ENCODE results near the gene CROCC2.

Gene CROCC2

GRCh38 chr2:240930096-240930630, 24.0 kb downstream of the CROCC2 start:
- no peak for TF ChIP-seq CTCF (IDR thresholded peaks at IDR 0.05; ENCODE audit: low read depth, low read length, missing control alignments)
- no peak for DNase-seq (ENCODE audit: low read depth)
- H3K4me3 ChIP-seq (ENCODE audit: low read depth, low read length): no peak overlapping the region

DNA sequence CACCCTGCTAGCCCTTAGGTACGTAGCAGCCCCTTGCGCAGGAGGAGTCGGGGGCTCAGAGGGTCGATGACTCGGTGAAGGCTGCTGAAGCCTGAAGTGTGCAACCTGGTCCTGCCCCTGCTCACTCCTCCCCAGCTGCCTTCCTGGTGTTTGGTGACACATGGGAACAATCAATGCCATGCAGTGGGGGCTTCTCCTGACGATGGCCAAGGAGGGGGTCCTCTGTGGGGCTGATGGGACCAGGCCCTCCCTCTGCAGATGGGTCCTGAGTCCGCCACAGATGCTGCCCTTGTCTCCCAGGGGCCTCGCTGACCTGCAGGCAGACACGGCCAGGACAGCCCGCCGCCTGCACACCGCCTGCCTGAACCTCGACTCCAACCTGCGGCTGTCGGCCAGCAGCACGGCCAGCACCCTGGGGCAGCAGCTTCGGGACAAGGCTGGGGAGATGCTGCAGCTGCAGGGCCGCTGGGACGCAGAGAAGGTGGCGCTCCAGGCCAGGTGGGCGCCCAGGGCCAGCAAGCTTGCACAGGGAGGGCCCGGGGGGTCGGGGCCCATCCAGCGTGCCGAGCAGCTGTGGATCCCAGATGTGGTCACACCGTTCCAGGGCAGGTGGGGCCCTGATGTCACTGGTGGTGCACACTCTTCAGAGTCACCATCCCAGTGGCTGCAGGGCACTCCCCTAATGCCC, 24.6 kb downstream of the CROCC2 start:
- no peak for DNase-seq (ENCODE audit: low read depth)
- H3K4me3 ChIP-seq (ENCODE audit: low read depth, low read length): no peak overlapping the region
- TF ChIP-seq CTCF (IDR thresholded peaks at IDR 0.05; ENCODE audit: low read depth, low read length, missing control alignments): no peak

DNA sequence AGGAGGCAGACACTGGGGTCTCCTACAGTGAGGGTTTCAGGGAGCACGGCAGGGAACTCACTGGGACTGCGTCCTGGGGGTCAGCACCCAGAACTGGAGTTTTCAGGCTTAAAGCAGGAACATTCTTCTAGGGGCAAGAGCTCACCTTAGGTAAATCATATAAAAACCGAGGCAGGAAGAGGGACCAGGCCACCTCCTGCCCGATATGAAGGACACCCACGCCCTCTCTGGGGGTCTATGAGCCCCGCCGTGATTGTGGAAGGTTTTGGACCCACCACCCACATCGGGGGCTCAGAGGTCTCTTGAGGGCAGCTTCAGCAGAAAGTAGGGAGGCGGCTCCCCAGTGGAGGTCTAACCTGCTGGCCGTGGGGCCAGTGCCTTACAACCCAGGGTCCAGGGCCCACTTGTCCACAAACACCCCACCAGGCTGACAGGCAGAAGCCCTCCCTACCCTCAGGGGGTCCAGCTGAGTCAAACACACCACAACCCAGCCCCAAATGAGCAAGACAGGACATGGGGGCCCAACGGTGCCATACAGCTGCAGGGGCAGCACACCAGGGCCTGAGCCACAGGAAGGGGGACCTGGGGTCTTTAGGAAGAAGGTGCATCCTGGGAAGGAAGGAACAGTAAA, 25.3 kb downstream of the CROCC2 start:
- no peak for TF ChIP-seq CTCF (IDR thresholded peaks at IDR 0.05; ENCODE audit: low read depth, low read length, missing control alignments)
- no peak overlapping the region for H3K4me3 ChIP-seq (ENCODE audit: low read depth, low read length)
- DNase-seq (ENCODE audit: low read depth): no peak

DNA sequence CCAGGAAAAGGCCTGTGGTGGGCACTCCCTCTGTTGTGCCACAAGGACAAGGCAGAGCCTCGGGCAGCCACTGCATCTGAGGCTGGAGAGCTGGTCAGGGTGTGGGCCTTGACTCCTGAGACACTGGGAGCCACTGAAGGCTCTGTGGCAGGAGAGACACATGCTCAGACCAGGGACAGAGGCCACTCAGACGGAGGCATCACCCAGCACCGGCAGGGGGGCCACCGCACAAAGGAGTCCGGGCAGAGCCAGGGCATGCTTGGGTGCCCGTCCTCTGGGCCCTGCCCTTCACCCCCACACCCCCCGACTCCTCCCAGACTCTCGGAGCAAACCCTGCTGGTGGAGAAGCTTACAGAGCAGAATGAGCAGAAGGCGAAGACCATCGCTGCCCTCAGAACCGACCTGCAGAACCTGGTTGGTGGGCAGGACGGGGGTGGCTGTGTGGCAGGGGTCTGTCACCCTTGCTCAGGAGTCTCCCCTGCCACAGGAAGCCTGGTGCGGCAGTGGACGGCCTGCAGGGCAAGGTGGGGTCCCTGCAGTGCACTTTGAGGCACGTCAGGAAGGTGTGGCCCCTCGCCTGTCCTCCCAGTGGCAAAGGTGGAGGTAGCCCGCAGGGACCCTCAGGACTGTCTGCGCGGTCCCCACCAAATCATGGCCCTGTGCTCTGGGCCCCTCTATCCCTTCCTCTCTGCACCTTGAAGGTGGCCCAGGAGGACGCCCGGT, 26.0 kb downstream of the CROCC2 start:
- H3K4me3 ChIP-seq (ENCODE audit: low read depth, low read length): no peak overlapping the region
- no peak for TF ChIP-seq CTCF (IDR thresholded peaks at IDR 0.05; ENCODE audit: low read depth, low read length, missing control alignments)
- DNase-seq (ENCODE audit: low read depth): no peak

GRCh38 chr2:240932724-240933047, 26.6 kb downstream of the CROCC2 start:
- H3K4me3 ChIP-seq (ENCODE audit: low read depth, low read length): no peak overlapping the region
- DNase-seq (ENCODE audit: low read depth): no peak
- TF ChIP-seq CTCF (IDR thresholded peaks at IDR 0.05; ENCODE audit: low read depth, low read length, missing control alignments): no peak

DNA sequence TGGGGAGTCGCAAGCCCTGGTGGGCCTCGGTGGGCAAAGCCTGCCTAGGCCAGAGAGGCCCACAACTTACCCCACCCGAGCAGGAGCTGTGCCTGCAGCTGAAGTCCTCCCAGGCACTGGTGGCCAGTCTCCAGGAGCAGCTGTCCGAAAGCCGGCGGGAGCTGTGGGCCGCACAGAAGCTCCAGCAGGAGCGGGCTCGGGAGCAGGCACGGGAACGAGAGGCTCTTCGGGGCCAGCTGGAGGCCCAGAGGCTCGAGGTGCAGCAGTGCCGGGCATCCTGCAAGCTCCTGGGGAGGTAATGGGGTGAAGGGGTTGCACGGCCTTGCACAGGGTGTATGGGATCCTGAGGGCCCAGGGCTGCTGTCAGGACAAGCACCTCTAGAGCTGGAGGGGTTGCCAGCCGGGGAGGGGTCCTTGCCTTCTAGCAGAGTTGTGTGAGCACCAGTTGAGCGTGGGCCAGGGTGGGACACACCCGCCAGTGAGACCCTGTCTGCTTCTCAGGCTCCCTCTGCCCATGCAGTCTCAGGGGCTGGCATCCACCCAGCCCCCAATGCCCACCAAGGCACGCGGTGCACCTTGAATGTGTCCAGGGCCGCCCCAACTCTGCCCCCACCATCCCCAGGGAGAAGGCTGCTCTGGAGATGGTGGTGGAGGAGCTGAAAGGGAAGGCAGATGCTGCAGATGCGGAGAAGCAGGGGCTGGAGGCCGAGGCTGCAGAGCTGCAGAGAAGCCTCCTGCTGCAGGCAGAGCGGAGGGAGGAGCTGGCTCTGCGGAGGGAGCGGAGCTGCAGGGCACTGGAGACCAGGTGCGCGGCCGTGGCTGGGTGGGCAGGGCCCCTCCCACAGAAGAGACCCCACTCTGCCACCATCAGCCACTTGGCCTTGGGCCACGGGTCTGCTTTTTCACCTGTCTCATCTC, 27.2 kb downstream of the CROCC2 start:
- TF ChIP-seq CTCF (IDR thresholded peaks at IDR 0.05; ENCODE audit: low read depth, low read length, missing control alignments): no peak
- no peak overlapping the region for H3K4me3 ChIP-seq (ENCODE audit: low read depth, low read length)
- DNase-seq (ENCODE audit: low read depth): no peak
